GM13976 (cell line): ENCODE results near the gene SH3RF1.

Experiments used
- DNase-seq: peaks from one replicate; pipeline ENCODE4 v3.0.0; 2012; ENCODE audit warnings: low spot score
- CTCF ChIP-seq: IDR thresholded peaks from 2 replicates; pipeline ENCODE4 v1.5.1; 2012; ENCODE audit warnings: borderline replicate concordance, mild to moderate bottlenecking; ENCODE audit not compliant: insufficient read depth; ENCODE audit errors: extremely low read depth, missing control alignments, control extremely low read depth
- in situ Hi-C: fragments of 300-500 bp; cut with MboI; formaldehyde crosslinking; loops from one replicate; pipeline ENCODE4 v1.12.0; 2022; ENCODE audit warnings: low sequenced_read_pairs, mixed read lengths, inconsistent platforms; ENCODE audit not compliant: unreplicated experiment

SH3RF1 gene

GRCh38 chr4:169266661-169267060 lies 4.1 kb downstream of the SH3RF1 start:
- TF ChIP-seq CTCF, result no peak
- in situ Hi-C loops, result no loop called here
- no peak for DNase-seq

DNA sequence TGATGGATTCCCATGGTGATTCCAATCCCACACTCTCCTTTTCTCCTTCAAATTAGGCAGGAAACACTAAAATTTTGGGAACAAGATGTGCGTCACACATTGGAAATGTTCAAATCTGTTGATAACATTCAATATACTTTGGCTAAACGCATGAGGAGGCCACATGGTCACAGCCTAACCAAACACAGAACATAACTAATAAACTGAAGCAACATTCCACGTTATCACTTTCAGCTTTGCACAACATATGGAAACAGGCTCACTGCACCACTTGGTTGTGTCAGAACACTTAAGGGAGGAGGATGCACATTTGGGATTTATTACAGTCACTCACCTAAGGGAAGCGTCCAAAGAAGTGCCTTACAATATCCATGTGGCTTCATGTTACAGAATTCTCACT lies 4.7 kb downstream of the SH3RF1 start:
- TF ChIP-seq CTCF, result no peak
- DNase-seq, result no peak
- in situ Hi-C loops, result no loop called here

DNA sequence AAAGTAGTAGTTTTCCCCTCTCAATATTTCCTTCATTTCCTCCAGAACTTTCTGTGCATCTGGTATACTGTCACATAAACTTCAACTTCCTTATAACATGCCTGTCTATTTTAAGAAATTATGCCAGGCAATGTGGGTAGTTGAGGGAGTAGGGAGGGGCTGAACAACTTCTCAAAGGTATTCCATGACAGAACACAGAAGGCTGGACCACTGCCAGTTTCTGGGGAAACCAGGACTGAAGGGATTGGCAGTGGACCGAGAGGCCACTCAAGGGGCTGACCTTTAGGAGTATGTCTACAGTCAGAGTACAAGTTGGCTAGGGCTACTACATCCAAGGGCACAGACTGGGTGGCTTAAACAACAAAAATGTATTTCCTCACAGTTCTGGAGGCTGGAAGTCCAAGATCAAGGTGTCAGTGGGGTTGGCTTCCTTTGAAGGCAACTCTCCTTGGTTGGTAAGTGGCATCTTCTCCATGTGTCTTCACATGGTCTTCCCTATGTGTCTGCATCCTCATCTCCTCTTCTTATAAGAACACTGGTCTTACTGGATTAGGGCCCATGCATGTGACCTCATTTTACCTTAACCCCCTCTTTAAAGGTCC lies 6.9 kb downstream of the SH3RF1 start:
- no peak for DNase-seq
- in situ Hi-C loops, result no loop called here
- TF ChIP-seq CTCF, result no peak

DNA sequence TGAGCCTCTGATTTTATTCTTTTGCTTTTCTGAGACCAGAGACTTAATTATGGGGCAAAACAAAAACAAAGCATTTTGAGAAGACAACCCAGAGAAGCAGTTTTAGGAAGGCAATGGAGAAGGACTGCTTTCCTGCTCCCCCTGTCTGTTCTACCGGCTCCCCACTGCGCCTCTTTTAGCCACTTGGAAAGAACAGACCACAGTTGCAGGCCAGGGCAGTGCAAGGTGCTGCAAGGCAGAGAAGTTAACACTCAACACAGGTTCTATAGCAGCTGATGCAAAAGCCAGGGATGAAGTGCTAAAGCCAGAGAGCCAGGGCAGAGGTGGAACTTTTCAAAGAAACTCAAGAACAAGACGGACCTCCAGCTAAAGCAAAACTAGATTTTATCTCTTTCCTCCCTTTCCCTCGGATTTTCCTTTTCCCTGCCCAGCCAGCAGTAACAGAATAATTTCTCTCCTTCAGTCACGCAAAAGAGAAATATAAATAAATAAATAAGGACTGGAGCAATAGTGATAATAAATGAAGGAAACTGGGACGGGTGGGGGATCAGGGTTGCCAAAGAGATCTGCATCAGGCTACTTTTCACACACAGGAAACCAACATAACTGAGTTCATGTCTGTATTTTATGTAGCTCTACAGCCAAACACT lies 10.4 kb downstream of the SH3RF1 start:
- in situ Hi-C loops, result no loop called here
- TF ChIP-seq CTCF, result no peak
- no peak for DNase-seq

DNA sequence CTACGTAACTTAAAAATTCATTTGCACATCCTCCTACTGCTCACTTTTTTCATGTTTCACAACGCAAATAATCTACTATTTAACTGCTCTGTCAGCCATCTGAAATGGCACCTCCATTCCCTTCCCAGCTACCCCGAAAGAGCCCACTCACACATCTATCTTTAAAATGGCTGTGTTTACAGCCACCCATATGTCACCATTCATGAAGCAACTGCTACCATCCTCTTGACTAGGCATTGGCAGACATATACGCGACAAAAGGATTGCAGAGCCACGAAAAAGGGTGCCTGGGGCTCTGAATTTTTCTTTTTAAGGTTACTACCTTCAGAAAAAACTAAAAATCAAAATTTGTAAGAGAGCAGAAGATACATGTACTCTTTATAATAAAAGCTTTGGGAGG lies 11.5 kb downstream of the SH3RF1 start:
- no peak for TF ChIP-seq CTCF
- no peak for DNase-seq
- in situ Hi-C loops, result no loop called here

DNA sequence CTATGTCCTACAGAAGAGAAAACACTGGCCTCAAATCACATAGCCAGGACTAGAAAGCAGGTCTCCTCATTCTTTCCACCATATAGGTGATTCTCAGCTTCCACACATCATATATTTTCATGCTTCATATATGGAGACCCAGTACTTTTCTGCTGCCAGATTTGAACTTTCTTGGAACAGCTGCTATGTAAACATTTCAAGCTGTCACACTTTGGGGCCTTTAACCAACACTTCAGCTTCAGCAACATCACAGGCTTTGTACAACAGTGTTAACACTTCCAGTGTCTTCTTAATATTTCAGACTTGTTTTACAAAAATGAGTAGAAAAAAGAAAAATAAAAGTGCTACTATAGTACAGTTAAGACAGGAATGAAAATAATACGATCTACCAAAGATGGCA lies 12.6 kb downstream of the SH3RF1 start:
- DNase-seq, result no peak
- in situ Hi-C loops, result no loop called here
- TF ChIP-seq CTCF, result no peak
